Skeletal muscle satellite cell (primary cell): Measurements from ENCODE around the gene PCDHGA7. TPM values are rescaled to one million over a fixed set of nuclear protein-coding genes. Genes with fewer than 3 reads are reported as not detected.
"Not testable (repeated sequence)": the region's sequence is repeated elsewhere in the genome, so short reads cannot be mapped to it uniquely, and the experiment has no call there.

ENCODE experiments used
- H3K27me3 ChIP-seq: 2 replicates; pipeline ENCODE4 v1.7.0; 2013; ENCODE audit warnings: low read length; ENCODE audit not compliant: control insufficient read depth, insufficient read depth
- H3K36me3 ChIP-seq: 2 replicates; pipeline ENCODE4 v1.7.0; 2013; ENCODE audit warnings: mild to moderate bottlenecking, control low read depth, low read length; ENCODE audit not compliant: insufficient read depth
- H3K4me1 ChIP-seq: 2 replicates; pipeline ENCODE4 v1.7.0; 2013; ENCODE audit warnings: low read length; ENCODE audit not compliant: control insufficient read depth, insufficient read depth
- H3K4me2 ChIP-seq: 2 replicates; pipeline ENCODE4 v1.7.0; 2013; ENCODE audit warnings: mild to moderate bottlenecking, low read length
- H3K4me3 ChIP-seq: 2 replicates; pipeline ENCODE4 v1.7.0; 2013; ENCODE audit warnings: low read length
- H3K9ac ChIP-seq: 2 replicates; pipeline ENCODE4 v1.7.0; 2013; ENCODE audit warnings: mild to moderate bottlenecking, low read depth, low read length, moderate library complexity
- H3K9me3 ChIP-seq: replicated peaks from 2 replicates; pipeline ENCODE4 v1.7.0; 2013; ENCODE audit warnings: mild to moderate bottlenecking, control low read depth, low read length
- total RNA-seq: library from RNA; depleted of rRNA; stranded (reverse); fragments of >200 nt; gene quantifications from 2 replicates; pipeline ENCODE4 v1.2.3, GENCODE V29; 2012; rRNA removed

PCDHGA7 gene
- total RNA-seq, result 2.4 and 2.8 TPM in 2 replicates

- H3K4me3 ChIP-seq, result peak within 1 kb of the TSS; percentile 74
- no peaks in the 10 kb centered on the region for H3K27me3 ChIP-seq
- no peaks in the 10 kb centered on the region for H3K4me1 ChIP-seq
- H3K9me3 ChIP-seq, result peaks cover 7% of the 10 kb centered on the region
- peak within 1 kb of the TSS; percentile 62 for H3K9ac ChIP-seq
- peak within 1 kb of the TSS; percentile 57 for H3K4me2 ChIP-seq
- H3K36me3 ChIP-seq, result no peaks in the 10 kb centered on the region
Observed at GRCh38 chr5:141382469-141383294, at the start of gene PCDHGA7. TSS of gene PCDHGA7 (plus strand) at chr5:141382742. CDS start at chr5:141382900, 158 bp downstream.

DNA sequence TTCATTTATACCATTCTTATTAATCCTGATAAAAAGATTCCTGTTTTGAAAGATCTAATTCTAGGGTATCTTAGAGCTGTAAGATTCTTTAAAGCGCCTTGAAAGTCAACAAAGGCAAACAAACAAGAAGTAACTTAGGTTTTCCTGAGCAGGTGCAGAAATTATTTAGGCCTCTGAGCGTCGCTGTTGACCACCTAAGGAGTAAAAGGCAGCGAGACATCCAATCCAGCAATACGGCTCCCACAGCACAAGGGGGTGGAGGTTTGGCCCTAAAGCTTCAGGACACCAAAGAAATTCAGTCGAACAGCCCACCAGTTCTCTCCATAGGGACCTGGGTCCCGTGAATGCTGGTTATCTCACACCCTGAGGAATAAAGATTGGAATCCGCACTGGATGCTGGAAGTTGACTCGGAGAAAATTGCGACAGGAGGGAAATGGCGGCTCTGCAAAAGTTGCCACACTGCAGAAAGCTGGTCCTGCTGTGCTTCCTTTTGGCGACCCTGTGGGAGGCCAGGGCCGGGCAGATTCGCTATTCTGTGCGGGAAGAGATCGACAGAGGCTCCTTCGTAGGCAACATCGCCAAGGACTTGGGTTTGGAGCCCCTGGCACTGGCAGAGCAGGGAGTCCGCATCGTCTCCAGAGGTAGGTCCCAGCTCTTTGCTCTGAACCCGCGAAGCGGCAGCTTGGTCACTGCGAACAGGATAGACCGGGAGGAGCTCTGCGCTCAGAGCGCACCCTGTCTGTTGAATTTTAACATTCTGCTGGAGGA is 43.8 kb upstream of the PCDHGA7 start, which contains the start of gene PCDHGA2:
TSS of gene PCDHGA2 (plus strand) at position 223 of the 769 bp plus-strand sequence.
- H3K27me3 ChIP-seq, result no peaks in the 10 kb centered on the region
- H3K36me3 ChIP-seq, result no peaks in the 10 kb centered on the region
- peak within 1 kb of the TSS; percentile 33 for H3K9ac ChIP-seq
- peaks cover 13% of the 10 kb centered on the region for H3K9me3 ChIP-seq
- H3K4me1 ChIP-seq, result no peaks in the 10 kb centered on the region
- H3K4me3 ChIP-seq, result peak within 1 kb of the TSS; percentile 50
- H3K4me2 ChIP-seq, result peak within 1 kb of the TSS; percentile 54

GRCh38 chr5:141340781-141341354 is 41.7 kb upstream of the PCDHGA7 start:
- H3K9ac ChIP-seq, H3K4me1 ChIP-seq, H3K4me3 ChIP-seq, H3K36me3 ChIP-seq, H3K4me2 ChIP-seq, H3K27me3 ChIP-seq: not testable (repeated sequence)
- H3K9me3 ChIP-seq, result peaks cover 30% of the 10 kb centered on the region

- Histone ChIP-seq H3K4me1 (no peaks in the 10 kb centered on the region), H3K36me3 (no peaks in the 10 kb centered on the region), H3K4me3 (no peak overlapping the region), H3K4me2 (no peak overlapping the region), H3K27me3 (no peaks in the 10 kb centered on the region), H3K9ac (no peak overlapping the region), H3K9me3 (peaks cover 25% of the 10 kb centered on the region)
Observed at GRCh38 chr5:141342773-141343172, 39.8 kb upstream of the PCDHGA7 start.

GRCh38 chr5:141343242-141343952 is 39.1 kb upstream of the PCDHGA7 start, which contains the start of gene PCDHGA3:
TSS of gene PCDHGA3 (plus strand) at chr5:141343829. CDS start at chr5:141344034, 205 bp downstream.
- peak within 1 kb of the TSS; percentile 65 for H3K4me3 ChIP-seq
- H3K36me3 ChIP-seq, result no peaks in the 10 kb centered on the region
- no peaks in the 10 kb centered on the region for H3K4me1 ChIP-seq
- H3K27me3 ChIP-seq, result no peaks in the 10 kb centered on the region
- peak within 1 kb of the TSS; percentile 63 for H3K4me2 ChIP-seq
- peak within 1 kb of the TSS; percentile 44 for H3K9ac ChIP-seq
- H3K9me3 ChIP-seq, result peaks cover 25% of the 10 kb centered on the region

DNA sequence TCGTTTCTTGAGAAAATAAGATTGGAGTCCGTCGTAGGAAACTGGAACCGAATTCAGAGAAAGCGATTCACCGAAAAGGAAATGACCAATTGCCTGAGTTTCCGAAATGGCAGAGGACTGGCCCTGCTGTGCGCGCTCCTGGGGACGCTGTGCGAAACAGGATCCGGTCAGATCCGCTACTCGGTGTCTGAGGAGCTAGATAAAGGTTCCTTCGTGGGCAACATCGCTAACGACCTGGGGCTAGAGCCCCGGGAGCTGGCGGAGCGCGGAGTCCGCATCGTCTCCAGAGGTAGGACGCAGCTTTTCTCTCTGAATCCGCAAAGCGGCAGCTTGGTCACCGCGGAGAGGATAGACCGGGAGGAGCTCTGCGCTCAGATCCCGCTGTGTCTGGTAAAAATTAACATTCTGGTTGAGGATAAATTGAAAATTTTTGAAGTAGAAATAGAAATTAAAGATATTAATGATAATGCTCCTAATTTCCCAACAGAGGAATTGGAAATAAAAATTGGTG is 38.5 kb upstream of the PCDHGA7 start:
- peak overlapping the region; percentile 44 for H3K9ac ChIP-seq
- no peaks in the 10 kb centered on the region for H3K36me3 ChIP-seq
- no peaks in the 10 kb centered on the region for H3K4me1 ChIP-seq
- H3K4me3 ChIP-seq, result peak overlapping the region; percentile 65
- H3K27me3 ChIP-seq, result no peaks in the 10 kb centered on the region
- H3K4me2 ChIP-seq, result peak overlapping the region; percentile 63
- peaks cover 25% of the 10 kb centered on the region for H3K9me3 ChIP-seq

DNA sequence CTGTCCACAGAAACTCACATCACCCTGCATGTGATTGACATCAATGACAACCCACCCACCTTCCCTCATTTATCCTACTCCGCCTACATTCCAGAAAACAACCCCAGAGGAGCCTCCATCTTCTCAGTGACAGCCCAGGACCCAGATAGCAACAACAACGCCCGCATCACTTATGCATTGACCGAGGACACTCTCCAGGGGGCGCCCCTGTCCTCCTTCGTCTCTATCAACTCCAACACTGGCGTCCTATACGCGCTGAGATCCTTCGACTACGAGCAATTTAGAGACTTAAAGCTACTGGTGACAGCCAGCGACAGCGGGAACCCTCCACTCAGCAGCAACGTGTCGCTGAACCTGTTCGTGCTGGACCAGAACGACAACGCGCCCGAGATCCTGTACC is 37.2 kb upstream of the PCDHGA7 start:
- no peaks in the 10 kb centered on the region for H3K36me3 ChIP-seq
- no peaks in the 10 kb centered on the region for H3K4me1 ChIP-seq
- H3K9ac ChIP-seq, result no peak overlapping the region
- H3K9me3 ChIP-seq, result peaks cover 22% of the 10 kb centered on the region
- no peak overlapping the region for H3K4me3 ChIP-seq
- H3K27me3 ChIP-seq, result no peaks in the 10 kb centered on the region
- no peak overlapping the region for H3K4me2 ChIP-seq

DNA sequence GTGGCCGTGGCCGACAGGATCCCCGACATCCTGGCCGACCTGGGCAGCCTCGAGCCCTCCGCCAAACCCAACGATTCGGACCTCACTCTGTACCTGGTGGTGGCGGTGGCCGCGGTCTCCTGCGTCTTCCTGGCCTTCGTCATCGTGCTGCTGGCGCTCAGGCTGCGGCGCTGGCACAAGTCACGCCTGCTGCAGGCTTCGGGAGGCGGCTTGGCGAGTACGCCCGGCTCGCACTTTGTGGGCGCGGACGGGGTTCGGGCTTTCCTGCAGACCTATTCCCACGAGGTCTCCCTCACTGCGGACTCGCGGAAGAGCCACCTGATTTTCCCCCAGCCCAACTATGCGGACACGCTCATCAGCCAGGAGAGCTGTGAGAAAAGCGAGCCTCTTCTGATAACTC is 36.5 kb upstream of the PCDHGA7 start:
- peaks cover 27% of the 10 kb centered on the region for H3K9me3 ChIP-seq
- not testable (repeated sequence) for H3K4me3 ChIP-seq, H3K27me3 ChIP-seq, H3K4me1 ChIP-seq, H3K9ac ChIP-seq, H3K4me2 ChIP-seq, H3K36me3 ChIP-seq

DNA sequence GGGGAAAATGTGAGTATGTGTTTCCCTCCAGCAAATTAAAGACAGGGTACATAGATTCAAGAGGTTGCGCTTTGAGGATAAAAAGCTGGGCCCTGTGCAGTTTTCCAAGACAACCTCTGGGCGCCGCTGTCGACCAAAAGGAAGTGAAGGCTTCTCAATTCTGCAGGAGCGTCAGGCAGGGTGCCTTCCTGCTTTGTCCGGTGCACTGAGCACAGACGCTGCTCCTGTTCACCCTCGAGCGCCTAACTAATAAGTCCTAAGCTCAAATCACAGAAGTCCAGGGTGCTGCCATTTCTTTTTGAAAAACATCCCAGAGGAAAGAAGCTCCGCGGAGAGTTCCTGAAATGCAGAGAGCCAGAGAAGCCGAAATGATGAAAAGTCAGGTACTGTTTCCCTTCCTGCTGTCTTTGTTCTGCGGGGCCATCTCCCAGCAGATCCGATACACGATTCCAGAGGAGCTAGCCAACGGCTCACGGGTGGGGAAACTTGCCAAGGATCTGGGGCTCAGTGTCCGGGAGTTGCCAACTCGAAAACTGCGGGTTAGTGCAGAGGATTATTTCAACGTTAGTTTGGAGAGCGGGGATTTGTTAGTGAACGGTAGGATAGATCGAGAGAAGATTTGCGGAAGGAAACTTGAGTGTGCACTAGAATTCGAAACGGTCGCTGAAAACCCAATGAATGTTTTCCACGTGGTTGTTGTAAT is 32.5 kb upstream of the PCDHGA7 start, which contains the start of gene PCDHGB1:
TSS of gene PCDHGB1 (plus strand) at position 183 of the 703 bp plus-strand sequence. CDS start at position 345, 162 bp downstream.
- H3K4me3 ChIP-seq, result peak within 1 kb of the TSS; percentile 66
- H3K9me3 ChIP-seq, result peaks cover 13% of the 10 kb centered on the region
- H3K4me1 ChIP-seq, result no peaks in the 10 kb centered on the region
- no peaks in the 10 kb centered on the region for H3K27me3 ChIP-seq
- no peaks in the 10 kb centered on the region for H3K36me3 ChIP-seq
- peak within 1 kb of the TSS; percentile 84 for H3K4me2 ChIP-seq
- peak within 1 kb of the TSS; percentile 5 for H3K9ac ChIP-seq

GRCh38 chr5:141351591-141351990 is 31.0 kb upstream of the PCDHGA7 start:
- Histone ChIP-seq H3K9ac (no peak overlapping the region), H3K4me3 (no peak overlapping the region), H3K4me2 (no peak overlapping the region), H3K9me3 (peaks cover 9% of the 10 kb centered on the region), H3K36me3 (no peaks in the 10 kb centered on the region), H3K4me1 (no peaks in the 10 kb centered on the region), H3K27me3 (no peaks in the 10 kb centered on the region)
